SK-N-SH (cell line): Measurements from ENCODE around the gene RAB6B.

Experiments
- EP300 ChIP-seq, 2 experiments: IDR thresholded peaks; 2 replicates each; pipeline versions ENCODE4 v1.4.0 to v1.6.1; 2012; ENCODE audit warnings: borderline replicate concordance in 1 of 2, low read depth in 1 of 2, low read length in 1 of 2
- GABPA ChIP-seq: IDR thresholded peaks from 2 replicates; pipeline ENCODE4 v1.4.0; 2012; ENCODE audit warnings: low read depth, mild to moderate bottlenecking
- NFIC ChIP-seq: IDR thresholded peaks from 2 replicates; pipeline ENCODE4 v1.4.0; 2012; ENCODE audit warnings: borderline replicate concordance
- TF ChIP-seq, protein P1 (sequence below): fragments of 200-600 bp; sonication (generic); IDR thresholded peaks from 2 replicates; pipeline ENCODE4 v1.6.1; 2017; ENCODE audit warnings: antibody characterized with exemption, mild to moderate bottlenecking, moderate library complexity
- TF ChIP-seq, protein P2 (sequence below): fragments of 150-350 bp; IDR thresholded peaks from 2 replicates; pipeline ENCODE4 v1.6.1; 2016; ENCODE audit warnings: mild to moderate bottlenecking, low read depth, low read length

DNA sequence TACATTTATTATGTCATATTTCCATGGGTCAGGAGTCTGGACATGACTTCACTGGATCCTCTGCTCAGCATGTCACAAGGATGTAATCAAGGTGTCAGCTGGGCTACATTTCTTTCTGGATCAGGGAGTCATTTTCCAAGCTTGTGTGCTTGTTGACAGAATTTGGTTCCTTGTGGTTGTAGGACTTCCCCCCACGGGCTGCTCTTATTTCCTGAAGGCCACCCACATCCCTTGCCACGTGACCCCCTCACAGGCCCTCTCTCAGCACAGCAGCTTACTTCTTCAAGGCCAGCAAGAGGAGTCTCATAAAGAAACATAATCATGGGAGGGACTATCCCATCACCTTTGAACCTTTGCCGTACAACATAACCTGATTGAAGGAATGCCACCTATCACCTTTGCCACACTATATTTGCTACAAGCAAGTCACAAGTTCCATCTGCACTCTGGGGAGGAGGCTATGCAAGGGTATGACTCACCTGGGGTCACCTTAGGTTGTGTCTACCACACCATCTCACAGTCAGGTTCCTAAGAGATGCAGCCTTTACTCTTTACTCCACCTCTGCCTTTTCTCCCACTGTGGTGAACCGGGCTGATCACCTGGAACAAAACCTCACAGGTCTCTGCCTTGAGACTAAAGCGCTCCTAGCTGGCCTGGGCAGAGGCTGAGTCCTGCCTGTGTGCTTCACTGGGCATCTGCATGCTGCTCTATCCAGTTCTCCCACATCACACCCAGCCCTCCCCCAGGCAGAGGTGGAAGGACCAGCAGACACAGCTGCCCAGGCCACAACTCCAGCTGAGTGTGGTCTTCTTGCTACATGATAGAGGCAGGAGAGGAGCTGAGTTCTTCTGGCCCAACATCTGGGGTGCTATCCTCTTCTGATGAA, 13.5 kb downstream of the RAB6B start:
- TF ChIP-seq, protein P1, sequence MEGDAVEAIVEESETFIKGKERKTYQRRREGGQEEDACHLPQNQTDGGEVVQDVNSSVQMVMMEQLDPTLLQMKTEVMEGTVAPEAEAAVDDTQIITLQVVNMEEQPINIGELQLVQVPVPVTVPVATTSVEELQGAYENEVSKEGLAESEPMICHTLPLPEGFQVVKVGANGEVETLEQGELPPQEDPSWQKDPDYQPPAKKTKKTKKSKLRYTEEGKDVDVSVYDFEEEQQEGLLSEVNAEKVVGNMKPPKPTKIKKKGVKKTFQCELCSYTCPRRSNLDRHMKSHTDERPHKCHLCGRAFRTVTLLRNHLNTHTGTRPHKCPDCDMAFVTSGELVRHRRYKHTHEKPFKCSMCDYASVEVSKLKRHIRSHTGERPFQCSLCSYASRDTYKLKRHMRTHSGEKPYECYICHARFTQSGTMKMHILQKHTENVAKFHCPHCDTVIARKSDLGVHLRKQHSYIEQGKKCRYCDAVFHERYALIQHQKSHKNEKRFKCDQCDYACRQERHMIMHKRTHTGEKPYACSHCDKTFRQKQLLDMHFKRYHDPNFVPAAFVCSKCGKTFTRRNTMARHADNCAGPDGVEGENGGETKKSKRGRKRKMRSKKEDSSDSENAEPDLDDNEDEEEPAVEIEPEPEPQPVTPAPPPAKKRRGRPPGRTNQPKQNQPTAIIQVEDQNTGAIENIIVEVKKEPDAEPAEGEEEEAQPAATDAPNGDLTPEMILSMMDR = no peak
- TF ChIP-seq, protein P2, sequence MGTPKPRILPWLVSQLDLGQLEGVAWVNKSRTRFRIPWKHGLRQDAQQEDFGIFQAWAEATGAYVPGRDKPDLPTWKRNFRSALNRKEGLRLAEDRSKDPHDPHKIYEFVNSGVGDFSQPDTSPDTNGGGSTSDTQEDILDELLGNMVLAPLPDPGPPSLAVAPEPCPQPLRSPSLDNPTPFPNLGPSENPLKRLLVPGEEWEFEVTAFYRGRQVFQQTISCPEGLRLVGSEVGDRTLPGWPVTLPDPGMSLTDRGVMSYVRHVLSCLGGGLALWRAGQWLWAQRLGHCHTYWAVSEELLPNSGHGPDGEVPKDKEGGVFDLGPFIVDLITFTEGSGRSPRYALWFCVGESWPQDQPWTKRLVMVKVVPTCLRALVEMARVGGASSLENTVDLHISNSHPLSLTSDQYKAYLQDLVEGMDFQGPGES = no peak
- TF ChIP-seq GABPA = no peak
- TF ChIP-seq EP300 (IDR thresholded peaks at IDR 0.05; ENCODE audit: borderline replicate concordance in 1 of 2, low read depth in 1 of 2, low read length in 1 of 2) = no peak
- no peak for TF ChIP-seq NFIC
